ENCODE results near the gene SAXO1.

DNA sequence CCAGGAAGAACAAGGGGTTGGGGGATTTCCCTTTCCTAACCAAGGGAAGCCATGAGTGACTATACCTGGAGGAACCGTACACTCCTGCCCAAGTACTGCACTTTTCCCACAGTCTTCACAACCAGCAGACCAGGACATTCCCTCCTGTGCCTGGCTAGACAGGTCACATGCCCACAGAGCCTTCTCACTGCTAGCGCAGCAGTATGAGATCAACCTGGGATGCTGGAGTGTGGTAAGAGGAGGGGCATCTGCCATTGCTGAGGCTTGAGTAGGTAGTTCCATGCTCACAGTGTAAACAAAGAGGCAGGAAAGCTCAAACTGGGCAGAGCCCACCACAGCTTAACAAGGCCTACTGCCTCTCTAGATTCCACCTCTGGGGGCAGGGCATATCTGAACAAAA lies 35.9 kb downstream of the SAXO1 start:
- TF ChIP-seq POLR2A (IDR thresholded peaks at IDR 0.05; ENCODE audit: low read depth, low read length) (no peak), TAF1 (IDR thresholded peaks at IDR 0.05; ENCODE audit: low read depth, low read length) (no peak), POLR2AphosphoS5 (IDR thresholded peaks at IDR 0.05; ENCODE audit: low read depth, low read length) (no peak)

All from GM12891 (cell line).